Lower leg skin (tissue), 3 donors: ENCODE measurements around the gene CRMP1.

Experiments used
- CTCF ChIP-seq, 3 donors: fragments of 450-650 bp; IDR thresholded peaks; one replicate each; pipeline ENCODE4 v1.5.1; 2016; ENCODE audit warnings: antibody characterized with exemption in 3 of 3, mild to moderate bottlenecking in 3 of 3, moderate library complexity in 2 of 3
- POLR2A ChIP-seq, 2 donors: fragments of 450-650 bp; IDR thresholded peaks; one replicate each; pipeline ENCODE4 v1.6.1; 2016 to 2017; ENCODE audit warnings: antibody characterized with exemption in 2 of 2, mild to moderate bottlenecking in 1 of 2, moderate library complexity in 1 of 2

DNA sequence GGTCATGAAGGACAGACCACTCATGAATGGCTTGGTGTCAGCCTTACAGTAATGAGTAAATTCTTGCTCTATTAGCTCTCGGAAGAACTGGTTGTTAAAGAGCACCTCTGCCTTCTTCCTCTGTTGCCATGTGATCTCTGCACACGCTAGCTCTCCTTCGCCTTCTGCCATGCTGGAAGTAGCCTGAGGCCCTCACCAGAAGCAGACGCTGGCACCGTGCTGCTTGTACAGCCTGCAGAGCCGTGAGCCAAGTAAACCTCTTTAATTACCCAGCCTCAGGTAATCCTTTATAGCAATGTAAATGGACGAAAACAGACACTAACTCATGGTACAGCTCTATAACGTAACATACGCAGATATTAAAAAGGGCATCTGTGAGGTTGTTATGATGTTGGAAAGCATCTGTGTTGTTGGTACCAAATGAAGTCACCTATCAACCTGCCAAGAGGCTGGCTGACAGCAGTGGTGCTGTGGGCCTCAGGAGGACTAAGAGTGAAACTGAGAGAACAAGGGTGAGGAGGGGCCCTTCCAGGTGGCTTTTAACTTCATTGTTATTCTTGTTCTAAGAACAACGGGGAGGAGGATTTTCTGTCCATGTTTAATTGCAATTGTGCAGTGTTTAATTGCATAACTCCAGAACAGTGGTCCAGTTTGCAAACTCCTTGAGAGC lies 69.2 kb downstream of the CRMP1 start:
- no peak for TF ChIP-seq CTCF (IDR thresholded peaks at IDR 0.05)
- TF ChIP-seq POLR2A (IDR thresholded peaks at IDR 0.05) = no peak
